Ovary (tissue), 3 donors: ENCODE results near the gene DAB1.

Experiments
- CTCF ChIP-seq, 3 donors: fragments of 450-650 bp in 2 of 3; fragments of 200-600 bp in 1 of 3; IDR thresholded peaks; one replicate each; pipeline versions ENCODE4 v1.5.1 to v1.8.0; 2016 to 2022; ENCODE audit warnings: antibody characterized with exemption in 3 of 3, mild to moderate bottlenecking in 1 of 3
- POLR2A ChIP-seq: fragments of 450-650 bp; IDR thresholded peaks from one replicate; pipeline ENCODE4 v1.6.1; 2017; ENCODE audit warnings: antibody characterized with exemption, mild to moderate bottlenecking, moderate library complexity
- donor health status: DM: no; HTN: no; CAD: no.

DNA sequence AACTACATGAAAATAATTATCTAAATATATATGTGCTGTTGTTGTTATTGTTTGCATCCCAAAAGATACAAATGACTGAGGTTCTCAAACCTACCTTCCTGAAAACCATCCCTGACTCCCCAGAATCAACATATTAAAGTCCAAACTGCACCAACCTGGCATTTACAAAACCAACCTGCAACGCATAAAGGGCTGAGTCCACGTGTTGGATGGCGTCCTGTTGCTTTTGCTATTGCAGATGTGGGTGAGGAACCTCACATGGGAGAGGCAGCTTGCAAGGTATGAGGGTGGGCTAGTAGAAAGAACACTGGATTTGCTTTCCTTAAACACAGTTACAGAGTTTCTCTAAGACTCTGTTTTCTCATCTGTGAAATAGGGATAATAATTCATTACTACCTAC, 456.5 kb downstream of the DAB1 start:
- TF ChIP-seq POLR2A (no peak), CTCF (IDR thresholded peaks at IDR 0.05) (no peak)
